Brain microvascular endothelial cell (primary cell): ENCODE results near the gene KCNK4.

Source experiments
- DNase-seq: peaks from one replicate; pipeline ENCODE4 v3.0.0-alpha.2; 2020
- H3K27ac ChIP-seq: fragments of 250-450 bp; sonication (Bioruptor Pico); 2 replicates; pipeline ENCODE4 v1.5.1; 2020; ENCODE audit warnings: mild to moderate bottlenecking, moderate library complexity
- H3K27me3 ChIP-seq: fragments of 250-450 bp; sonication (Bioruptor Pico); replicated peaks from 2 replicates; pipeline ENCODE4 v1.5.1; 2020; ENCODE audit warnings: mild to moderate bottlenecking
- H3K36me3 ChIP-seq: fragments of 250-450 bp; sonication (Bioruptor Pico); replicated peaks from 2 replicates; pipeline ENCODE4 v1.5.1; 2020; ENCODE audit warnings: mild to moderate bottlenecking
- H3K4me3 ChIP-seq: 2 replicates; pipeline ENCODE4 v1.5.1; 2011; ENCODE audit warnings: low read depth, mild to moderate bottlenecking, control low read depth, low read length, moderate library complexity
- in situ Hi-C: cut with HindIII; loops from 2 replicates; pipeline ENCODE4 v1.10.0; 2017; ENCODE audit warnings: low sequenced_read_pairs, low pct_ligation_motif_present
- TF ChIP-seq, protein P1 (sequence below): IDR thresholded peaks from 2 replicates; pipeline ENCODE4 v1.5.1; 2011; ENCODE audit warnings: low read depth, mild to moderate bottlenecking, moderate library complexity, low read length, control low read depth, inconsistent platforms; ENCODE audit errors: missing control alignments

The KCNK4 gene

DNA sequence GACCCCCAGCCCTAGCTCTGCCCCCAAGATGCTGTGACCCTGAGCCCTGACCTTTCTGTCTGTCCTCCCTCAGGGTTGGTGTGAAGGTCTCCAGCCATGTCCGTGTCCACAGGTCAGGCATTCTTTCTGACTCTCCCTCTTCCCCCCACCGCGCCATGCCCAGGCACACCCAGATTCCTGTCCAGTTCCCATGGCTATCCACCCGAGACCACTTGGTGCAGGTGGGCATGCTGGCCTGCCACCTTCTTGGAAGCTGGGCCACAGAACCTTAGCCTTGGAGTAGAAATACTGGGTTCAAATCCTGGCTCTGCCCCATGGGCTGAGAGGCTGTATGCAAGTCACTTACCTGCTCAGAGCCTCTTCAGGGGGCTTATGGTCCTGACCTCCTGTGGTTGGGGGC, 42.1 kb upstream of the KCNK4 start:
- in situ Hi-C loops = no loop called here
- Histone ChIP-seq H3K4me3 (no peak overlapping the region), H3K27ac (no peak overlapping the region), H3K36me3 (peaks cover 3% of the 10 kb centered on the region), H3K27me3 (no peaks in the 10 kb centered on the region)
- TF ChIP-seq, protein P1, sequence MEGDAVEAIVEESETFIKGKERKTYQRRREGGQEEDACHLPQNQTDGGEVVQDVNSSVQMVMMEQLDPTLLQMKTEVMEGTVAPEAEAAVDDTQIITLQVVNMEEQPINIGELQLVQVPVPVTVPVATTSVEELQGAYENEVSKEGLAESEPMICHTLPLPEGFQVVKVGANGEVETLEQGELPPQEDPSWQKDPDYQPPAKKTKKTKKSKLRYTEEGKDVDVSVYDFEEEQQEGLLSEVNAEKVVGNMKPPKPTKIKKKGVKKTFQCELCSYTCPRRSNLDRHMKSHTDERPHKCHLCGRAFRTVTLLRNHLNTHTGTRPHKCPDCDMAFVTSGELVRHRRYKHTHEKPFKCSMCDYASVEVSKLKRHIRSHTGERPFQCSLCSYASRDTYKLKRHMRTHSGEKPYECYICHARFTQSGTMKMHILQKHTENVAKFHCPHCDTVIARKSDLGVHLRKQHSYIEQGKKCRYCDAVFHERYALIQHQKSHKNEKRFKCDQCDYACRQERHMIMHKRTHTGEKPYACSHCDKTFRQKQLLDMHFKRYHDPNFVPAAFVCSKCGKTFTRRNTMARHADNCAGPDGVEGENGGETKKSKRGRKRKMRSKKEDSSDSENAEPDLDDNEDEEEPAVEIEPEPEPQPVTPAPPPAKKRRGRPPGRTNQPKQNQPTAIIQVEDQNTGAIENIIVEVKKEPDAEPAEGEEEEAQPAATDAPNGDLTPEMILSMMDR = no peak
- no peak for DNase-seq

DNA sequence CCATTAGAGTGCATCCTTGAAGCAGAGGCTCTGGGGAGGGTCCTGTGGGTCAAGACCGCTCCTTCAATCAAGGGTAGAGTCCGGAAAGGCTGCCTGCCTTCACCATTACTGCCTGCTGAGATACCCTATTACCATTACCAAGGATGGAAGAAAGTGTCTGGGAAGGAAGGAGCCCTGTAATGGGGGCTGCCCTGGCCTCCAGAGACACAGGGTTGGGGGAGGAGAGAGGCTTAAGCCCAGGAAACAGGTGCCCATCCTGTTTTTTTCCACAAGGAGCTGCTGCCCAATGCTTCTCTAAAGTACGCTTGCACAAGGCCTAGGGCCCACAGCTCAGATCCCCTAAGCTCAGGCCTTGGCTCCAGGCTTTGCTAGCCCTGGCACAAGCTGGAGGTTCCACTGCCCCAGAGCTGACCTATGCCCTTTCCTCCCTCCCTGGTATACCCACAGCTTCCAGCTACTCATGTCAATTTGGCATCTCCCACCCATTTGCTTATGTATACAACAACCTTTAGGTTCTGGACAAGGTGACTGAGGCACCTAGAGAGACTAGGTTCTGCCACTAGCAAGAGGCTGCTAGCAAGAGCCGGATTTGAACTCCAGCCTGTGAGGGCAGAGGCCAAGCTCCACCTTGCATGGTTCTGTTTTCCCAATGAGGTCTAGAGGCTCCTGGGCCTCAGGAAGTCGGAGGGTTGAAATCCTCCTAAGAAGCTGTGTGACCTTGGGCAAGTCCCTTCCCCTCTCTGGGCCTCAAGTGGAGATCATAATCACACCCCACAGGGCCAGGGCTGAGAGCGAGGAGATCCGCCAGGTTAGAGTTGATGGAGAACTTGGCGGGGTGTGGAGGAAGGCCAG, 41.3 kb upstream of the KCNK4 start:
- H3K27ac ChIP-seq = no peak overlapping the region
- DNase-seq = no peak
- TF ChIP-seq, protein P1 = no peak

DNA sequence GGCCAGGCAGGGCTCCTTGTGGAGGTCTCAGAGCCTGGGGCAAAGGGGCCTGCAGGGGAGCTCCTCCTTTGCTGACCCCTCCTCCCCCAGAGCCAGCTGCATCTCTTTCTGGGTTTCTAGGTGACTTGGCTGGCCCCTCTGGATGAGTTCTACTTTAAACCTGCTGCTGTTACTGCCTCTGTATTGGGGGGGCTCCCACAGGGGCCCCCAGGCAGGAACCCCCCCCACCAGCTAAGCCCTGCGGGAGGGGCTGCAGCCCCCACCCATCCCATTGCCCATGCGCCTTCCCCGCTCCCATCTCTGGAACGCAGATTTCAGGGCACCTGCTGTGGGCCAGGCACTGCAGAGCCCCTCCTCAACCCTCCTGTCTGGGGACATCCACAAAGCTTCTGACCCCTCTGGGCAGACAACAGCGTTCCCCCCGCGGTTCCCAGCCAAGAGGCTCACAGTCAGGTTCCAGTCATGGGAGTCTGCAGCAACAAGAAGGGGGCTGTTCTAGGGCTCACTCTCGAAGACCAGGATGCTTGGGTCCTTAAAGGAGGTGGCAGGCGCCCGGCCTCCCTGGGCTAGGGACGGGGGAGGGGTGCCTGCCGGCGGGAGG, 40.6 kb upstream of the KCNK4 start:
- DNase-seq = no peak
- in situ Hi-C loops = no loop called here
- Histone ChIP-seq H3K27ac (no peak overlapping the region), H3K4me3 (peak overlapping the region; percentile 61), H3K36me3 (peaks cover 10% of the 10 kb centered on the region), H3K27me3 (no peaks in the 10 kb centered on the region)
- TF ChIP-seq, protein P1 = no peak

More for the DNA sequence above, 41.3 kb upstream of the KCNK4 start:
- Histone ChIP-seq H3K4me3 (no peak overlapping the region), H3K36me3 (peaks cover 3% of the 10 kb centered on the region), H3K27me3 (no peaks in the 10 kb centered on the region)
- in situ Hi-C loops = no loop called here

DNA sequence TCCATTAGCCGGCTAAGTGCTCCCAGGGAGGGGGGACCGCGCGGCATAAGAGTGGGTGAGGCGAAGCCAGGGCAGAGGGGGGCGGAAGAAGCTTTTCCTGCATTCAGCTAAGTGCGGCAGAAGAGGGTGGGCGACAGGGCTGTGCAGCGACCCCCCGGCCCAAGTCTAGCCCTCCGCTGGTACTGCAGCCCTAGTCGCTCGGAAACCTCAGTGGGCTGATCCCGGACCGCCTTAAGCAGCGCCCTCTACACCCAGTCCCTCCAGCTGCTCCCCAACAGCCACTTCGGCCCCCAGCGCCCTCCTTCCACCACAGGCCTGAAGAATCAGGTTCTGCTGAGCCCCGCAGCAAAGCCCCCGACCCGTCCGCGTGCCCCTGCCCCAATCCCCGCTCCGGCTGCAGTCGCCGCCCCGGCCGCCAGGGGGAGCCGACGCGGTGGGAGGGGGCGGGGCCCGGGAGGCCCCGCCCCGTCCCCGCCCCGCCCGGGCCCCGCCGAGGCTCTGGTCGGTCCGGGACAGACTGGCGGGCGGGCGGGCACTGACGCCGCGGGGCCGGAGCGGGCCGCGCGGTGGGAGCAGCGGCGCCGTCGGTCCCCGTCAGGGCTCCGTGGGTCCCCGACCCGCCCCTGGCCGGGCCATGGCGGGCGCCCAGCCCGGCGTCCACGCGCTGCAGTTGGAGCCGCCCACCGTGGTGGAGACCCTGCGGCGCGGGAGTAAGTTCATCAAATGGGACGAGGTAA, 39.9 kb upstream of the KCNK4 start, which contains the start of gene PLCB3:
Gene PLCB3 (plus strand): TSS at position 515 of the 737 bp plus-strand sequence. CDS start 120 bp downstream, at position 635.
- Histone ChIP-seq H3K4me3 (peak within 1 kb of the TSS; percentile 77), H3K27ac (peak within 1 kb of the TSS; percentile 29), H3K27me3 (no peaks in the 10 kb centered on the region), H3K36me3 (peaks cover 17% of the 10 kb centered on the region)
- DNase-seq = no peak
- TF ChIP-seq, protein P1 = peak; percentile 54
- in situ Hi-C loops = no loop called here

DNA sequence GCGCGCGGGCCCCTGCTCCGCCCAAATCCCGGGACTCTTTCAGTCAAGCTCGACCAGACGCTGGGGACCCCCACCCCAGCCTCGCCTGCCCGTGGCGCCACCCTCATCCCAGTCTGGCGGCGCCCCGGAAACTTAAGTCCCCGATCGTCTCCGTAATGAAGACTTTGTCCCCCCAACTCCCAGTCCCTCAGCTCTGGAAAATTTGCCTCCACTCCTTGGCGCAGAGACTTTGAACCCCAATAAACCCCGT, 39.4 kb upstream of the KCNK4 start:
- H3K36me3 ChIP-seq = peaks cover 22% of the 10 kb centered on the region
- in situ Hi-C loops = no loop called here
- no peaks in the 10 kb centered on the region for H3K27me3 ChIP-seq
- peak overlapping the region; percentile 29 for H3K27ac ChIP-seq
- DNase-seq = peak; percentile 17
- TF ChIP-seq, protein P1 = no peak
- H3K4me3 ChIP-seq = peak overlapping the region; percentile 77
